HepG2 (cell line): ENCODE data around the gene DPP6. TPM values are rescaled to one million over a fixed set of nuclear protein-coding genes. Genes with fewer than 3 reads are reported as not detected.
A peak's percentile ranks its signal among the peaks of the same experiment; 100 is the strongest.

ENCODE experiments used
- BCLAF1 ChIP-seq: fragments of 450-650 bp; IDR thresholded peaks from 2 replicates; pipeline ENCODE4 v1.6.1; 2017; ENCODE audit warnings: mild to moderate bottlenecking
- DNMT1 ChIP-seq: sonication (generic); formaldehyde crosslinking; IDR thresholded peaks from 2 replicates; pipeline ENCODE4 v1.5.1; 2020; ENCODE audit warnings: mild to moderate bottlenecking, missing genetic modification reagents
- FOXP1 ChIP-seq, 2 experiments: fragments of 450-650 bp in 1 of 2; IDR thresholded peaks; 2 replicates each; pipeline ENCODE4 v1.6.1; 2017 to 2018; ENCODE audit warnings: antibody characterized with exemption in 1 of 2
- GABPA ChIP-seq, 2 experiments: IDR thresholded peaks; 2 replicates each; pipeline ENCODE4 v1.6.1; 2011 to 2016; ENCODE audit warnings: low read depth in 2 of 2, low read length in 1 of 2, missing biosample characterization in 1 of 2, missing genetic modification characterization in 1 of 2
- HNF4A ChIP-seq: sonication (generic); formaldehyde crosslinking; IDR thresholded peaks from 2 replicates; pipeline ENCODE4 v1.4.0; 2020; ENCODE audit warnings: missing genetic modification reagents
- HNRNPL ChIP-seq: fragments of 200-400 bp; formaldehyde crosslinking; IDR thresholded peaks from 2 replicates; pipeline ENCODE4 v1.6.1; 2017; ENCODE audit warnings: mild to moderate bottlenecking, low read depth, low read length
- KLF13 ChIP-seq: sonication (generic); formaldehyde crosslinking; IDR thresholded peaks from 2 replicates; pipeline ENCODE4 v1.4.0; 2020; ENCODE audit warnings: mild to moderate bottlenecking, missing genetic modification reagents
- NBN ChIP-seq: fragments of 450-650 bp; conservative IDR thresholded peaks from 2 replicates; pipeline ENCODE4 v1.6.1; 2017
- NCOA2 ChIP-seq: sonication (generic); formaldehyde crosslinking; IDR thresholded peaks from 2 replicates; pipeline ENCODE4 v1.8.0; 2022; ENCODE audit warnings: inconsistent platforms
- NFATC3 ChIP-seq: sonication (generic); formaldehyde crosslinking; IDR thresholded peaks from 2 replicates; pipeline ENCODE4 v1.5.1; 2020; ENCODE audit warnings: mild to moderate bottlenecking, missing genetic modification reagents
- SOX5 ChIP-seq: IDR thresholded peaks from 2 replicates; pipeline ENCODE4 v1.6.1; 2016; ENCODE audit warnings: borderline replicate concordance
- TAF1 ChIP-seq: sonication (generic); formaldehyde crosslinking; IDR thresholded peaks from 2 replicates; pipeline ENCODE4 v1.4.0; 2020; ENCODE audit warnings: missing genetic modification reagents
- ZNF138 ChIP-seq: sonication (generic); formaldehyde crosslinking; IDR thresholded peaks from 2 replicates; pipeline ENCODE4 v1.5.0; 2020; ENCODE audit warnings: mild to moderate bottlenecking, low read depth, missing genetic modification reagents
- ZNF546 ChIP-seq: sonication (generic); formaldehyde crosslinking; conservative IDR thresholded peaks from 2 replicates; pipeline ENCODE4 v1.8.1; 2023; ENCODE audit warnings: mild to moderate bottlenecking, missing genetic modification reagents
- ZNF672 ChIP-seq: sonication (generic); formaldehyde crosslinking; IDR thresholded peaks from 2 replicates; pipeline ENCODE4 v1.8.1; 2022; ENCODE audit warnings: missing genetic modification reagents
- ZNF7 ChIP-seq: IDR thresholded peaks from 2 replicates; pipeline ENCODE4 v1.6.1; 2016; ENCODE audit warnings: missing biosample characterization, missing genetic modification reagents
- ZNF75D ChIP-seq: sonication (generic); formaldehyde crosslinking; IDR thresholded peaks from 2 replicates; pipeline ENCODE4 v1.8.1; 2023; ENCODE audit warnings: missing genetic modification reagents, mild to moderate bottlenecking, borderline replicate concordance
- ZNF879 ChIP-seq: sonication (generic); formaldehyde crosslinking; IDR thresholded peaks from 2 replicates; pipeline ENCODE4 v1.8.1; 2023; ENCODE audit warnings: missing genetic modification reagents
- polyA plus RNA-seq, 8 experiments: library from polyadenylated mRNA; depleted of rRNA in 3 of 8; stranded (reverse) in 7 of 8; unstranded in 1 of 8; fragments of >200 nt; fragmentation: Illumina TruSeq in 4 of 8; extraction: Trizol in 4 of 8; gene quantifications; 2 replicates each; pipeline versions ENCODE4 v1.2.1 to v1.2.3, GENCODE V29; 2011 to 2016; ENCODE audit warnings: low read depth in 4 of 8, missing spikeins in 1 of 8, mixed read lengths in 1 of 8; ENCODE audit not compliant: insufficient read depth in 1 of 8
- total RNA-seq, 5 experiments: library from RNA; depleted of rRNA; stranded (reverse); fragments of >200 nt; fragmentation: Illumina TruSeq; extraction: Trizol; gene quantifications; 2 replicates each; pipeline ENCODE4 v1.2.3, GENCODE V29; 2016; ENCODE audit warnings: low read depth in 1 of 5
- TF ChIP-seq, protein P1 (sequence below): sonication (generic); formaldehyde crosslinking; IDR thresholded peaks from 2 replicates; pipeline ENCODE4 v1.5.0; 2020; ENCODE audit warnings: mild to moderate bottlenecking, missing genetic modification reagents, borderline replicate concordance
- TF ChIP-seq, protein P2 (sequence below): IDR thresholded peaks from 2 replicates; pipeline ENCODE4 v1.6.1; 2016; ENCODE audit warnings: missing genetic modification reagents, missing compliant biosample characterization
- TF ChIP-seq, protein P3 (sequence below): sonication (generic); formaldehyde crosslinking; IDR thresholded peaks from 2 replicates; pipeline ENCODE4 v1.8.0; 2022; ENCODE audit warnings: missing genetic modification reagents, mild to moderate bottlenecking, moderate library complexity, borderline replicate concordance

DPP6 gene
- total and polyA plus RNA-seq, 2 of the 13 experiments (the other 11 are each of a cell fraction or from before 2014, with no cell fraction given) = not detected

DNA sequence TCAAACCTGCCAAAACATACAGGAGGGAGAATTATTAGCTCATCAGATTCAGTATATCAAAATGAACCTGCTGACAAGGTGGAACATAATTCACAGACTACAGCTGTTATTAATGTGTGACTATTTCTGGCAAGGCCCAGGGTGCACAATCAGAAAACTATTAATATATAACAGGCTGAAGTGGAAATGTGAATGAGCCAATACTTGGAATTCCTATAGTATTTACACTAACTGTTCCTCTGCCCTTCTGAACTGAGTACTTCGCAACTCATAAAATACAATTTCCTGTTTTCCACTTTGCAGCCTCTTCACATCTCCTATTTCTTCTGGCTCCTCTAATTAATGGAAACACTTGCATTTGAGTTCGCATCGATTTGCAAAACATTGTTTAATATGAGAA lies 330.8 kb downstream of the DPP6 start (continued):
- TF ChIP-seq ZNF672 (CRISPR knock-in tag) = no peak
- TF ChIP-seq, protein P1, sequence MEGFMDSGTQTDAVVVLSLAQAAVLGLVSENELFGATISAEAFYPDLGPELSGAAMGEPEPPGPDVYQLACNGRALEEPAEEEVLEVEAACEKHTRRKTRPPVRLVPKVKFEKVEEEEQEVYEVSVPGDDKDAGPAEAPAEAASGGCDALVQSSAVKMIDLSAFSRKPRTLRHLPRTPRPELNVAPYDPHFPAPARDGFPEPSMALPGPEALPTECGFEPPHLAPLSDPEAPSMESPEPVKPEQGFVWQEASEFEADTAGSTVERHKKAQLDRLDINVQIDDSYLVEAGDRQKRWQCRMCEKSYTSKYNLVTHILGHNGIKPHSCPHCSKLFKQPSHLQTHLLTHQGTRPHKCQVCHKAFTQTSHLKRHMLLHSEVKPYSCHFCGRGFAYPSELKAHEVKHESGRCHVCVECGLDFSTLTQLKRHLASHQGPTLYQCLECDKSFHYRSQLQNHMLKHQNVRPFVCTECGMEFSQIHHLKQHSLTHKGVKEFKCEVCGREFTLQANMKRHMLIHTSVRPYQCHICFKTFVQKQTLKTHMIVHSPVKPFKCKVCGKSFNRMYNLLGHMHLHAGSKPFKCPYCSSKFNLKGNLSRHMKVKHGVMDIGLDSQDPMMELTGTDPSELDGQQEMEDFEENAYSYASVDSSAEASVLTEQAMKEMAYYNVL = no peak
- no peak for TF ChIP-seq DNMT1
- no peak for TF ChIP-seq NFATC3 (CRISPR knock-in tag)
- TF ChIP-seq ZNF879 (CRISPR knock-in tag) = no peak
- TF ChIP-seq ZNF138 (CRISPR knock-in tag) = no peak
- TF ChIP-seq, protein P2, sequence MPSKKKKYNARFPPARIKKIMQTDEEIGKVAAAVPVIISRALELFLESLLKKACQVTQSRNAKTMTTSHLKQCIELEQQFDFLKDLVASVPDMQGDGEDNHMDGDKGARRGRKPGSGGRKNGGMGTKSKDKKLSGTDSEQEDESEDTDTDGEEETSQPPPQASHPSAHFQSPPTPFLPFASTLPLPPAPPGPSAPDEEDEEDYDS (CRISPR knock-in tag) = no peak
- TF ChIP-seq SOX5 (CRISPR knock-in tag) = peak; percentile 31; the same call in 1 of the 2 replicates
- peak; percentile 43; the same call in 1 of the 2 replicates for TF ChIP-seq NCOA2 (CRISPR knock-in tag)
- TF ChIP-seq, protein P3, sequence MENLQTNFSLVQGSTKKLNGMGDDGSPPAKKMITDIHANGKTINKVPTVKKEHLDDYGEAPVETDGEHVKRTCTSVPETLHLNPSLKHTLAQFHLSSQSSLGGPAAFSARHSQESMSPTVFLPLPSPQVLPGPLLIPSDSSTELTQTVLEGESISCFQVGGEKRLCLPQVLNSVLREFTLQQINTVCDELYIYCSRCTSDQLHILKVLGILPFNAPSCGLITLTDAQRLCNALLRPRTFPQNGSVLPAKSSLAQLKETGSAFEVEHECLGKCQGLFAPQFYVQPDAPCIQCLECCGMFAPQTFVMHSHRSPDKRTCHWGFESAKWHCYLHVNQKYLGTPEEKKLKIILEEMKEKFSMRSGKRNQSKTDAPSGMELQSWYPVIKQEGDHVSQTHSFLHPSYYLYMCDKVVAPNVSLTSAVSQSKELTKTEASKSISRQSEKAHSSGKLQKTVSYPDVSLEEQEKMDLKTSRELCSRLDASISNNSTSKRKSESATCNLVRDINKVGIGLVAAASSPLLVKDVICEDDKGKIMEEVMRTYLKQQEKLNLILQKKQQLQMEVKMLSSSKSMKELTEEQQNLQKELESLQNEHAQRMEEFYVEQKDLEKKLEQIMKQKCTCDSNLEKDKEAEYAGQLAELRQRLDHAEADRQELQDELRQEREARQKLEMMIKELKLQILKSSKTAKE (CRISPR knock-in tag) = no peak
- no peak for TF ChIP-seq TAF1 (CRISPR knock-in tag)
- no peak for TF ChIP-seq NBN
- no peak for TF ChIP-seq ZNF75D (CRISPR knock-in tag)
- no peak for TF ChIP-seq KLF13 (CRISPR knock-in tag)
- no peak for TF ChIP-seq GABPA (IDR thresholded peaks at IDR 0.05; ENCODE audit: low read depth, low read length)
- peak; percentile 50; the same call in 1 of the 2 replicates for TF ChIP-seq GABPA (CRISPR knock-in tag; IDR thresholded peaks at IDR 0.05; ENCODE audit: low read depth)
- no peak for TF ChIP-seq HNRNPL
- peak; percentile 67 for TF ChIP-seq HNF4A (CRISPR knock-in tag)
- no peak for TF ChIP-seq ZNF7 (CRISPR knock-in tag)
- no peak for TF ChIP-seq BCLAF1
- TF ChIP-seq FOXP1 (IDR thresholded peaks at IDR 0.05) = no peak
- 0 out of 2 replicates have a peak, but pooled peaks have one; percentile 20 for TF ChIP-seq FOXP1 (CRISPR knock-in tag; IDR thresholded peaks at IDR 0.05)
- TF ChIP-seq ZNF546 (CRISPR knock-in tag) = no peak
